Panc1 (cell line): ENCODE results near the gene UBASH3A. TPM values are rescaled to one million over a fixed set of nuclear protein-coding genes. Genes with fewer than 3 reads are reported as not detected.

Source experiments
- ATAC-seq: fragments of 200-7000 bp; cut with Tn5 transposase; 2 replicates; pipeline ENCODE4 v1.9.1; 2020; ENCODE audit warnings: mild to moderate bottlenecking, moderate library complexity
- BruUV-seq: library from RNA; stranded (reverse); fragments of 400-500 nt; replicated peaks from 2 replicates; lab custom pipeline; 2021; lab: Mats Ljungman, UMichigan
- CTCF ChIA-PET: fragments of 300-600 bp; sonication (Branson Sonifier 250); formaldehyde crosslinking; loops from one replicate; lab custom pipeline; 2022; ENCODE audit warnings: antibody characterized with exemption; lab: Charles Lee
- POLR2A ChIA-PET: fragments of 300-600 bp; sonication (Branson Sonifier 250); formaldehyde crosslinking; loops from one replicate; lab custom pipeline; 2022; ENCODE audit warnings: antibody characterized with exemption; lab: Charles Lee
- DNase-seq: peaks from one replicate; pipeline ENCODE4 v3.0.0-alpha.2; 2010; ENCODE audit warnings: low read depth, low spot score
- H3K27ac ChIP-seq: 2 replicates; pipeline ENCODE4 v1.5.1; 2011; ENCODE audit warnings: mild to moderate bottlenecking, low read length, inconsistent platforms
- H3K27me3 ChIP-seq: fragments of 200-500 bp; sonication (Bioruptor generic); 2 replicates; pipeline ENCODE4 v1.6.0; 2014; ENCODE audit warnings: low read length, inconsistent platforms; ENCODE audit not compliant: control insufficient read depth, insufficient read depth
- H3K36me3 ChIP-seq: fragments of 200-500 bp; sonication (Bioruptor generic); 2 replicates; pipeline ENCODE4 v1.5.1; 2014; ENCODE audit warnings: inconsistent platforms, mild to moderate bottlenecking, low read length, moderate library complexity; ENCODE audit not compliant: control insufficient read depth, insufficient read depth
- H3K4me1 ChIP-seq: 2 replicates; pipeline ENCODE4 v1.5.1; 2011; ENCODE audit warnings: inconsistent platforms, mild to moderate bottlenecking, low read length, moderate library complexity; ENCODE audit not compliant: control insufficient read depth, insufficient read depth
- H3K4me3 ChIP-seq, 2 experiments: 2 replicates each; pipeline ENCODE4 v1.5.1; 2011 to 2012; ENCODE audit warnings: low read depth in 2 of 2, low read length in 2 of 2, mild to moderate bottlenecking in 2 of 2, inconsistent platforms in 1 of 2, moderate library complexity in 1 of 2
- H3K9me3 ChIP-seq: fragments of 200-500 bp; sonication (Bioruptor generic); 2 replicates; pipeline ENCODE4 v1.5.1; 2014; ENCODE audit warnings: low read depth, mild to moderate bottlenecking, inconsistent platforms, low read length, moderate library complexity; ENCODE audit not compliant: control insufficient read depth, insufficient read depth
- CTCF ChIP-seq: fragments of 450-650 bp; IDR thresholded peaks from 2 replicates; pipeline ENCODE4 v1.5.1; 2017; ENCODE audit warnings: mild to moderate bottlenecking
- POLR2AphosphoS5 ChIP-seq: IDR thresholded peaks from 2 replicates; pipeline ENCODE4 v1.6.1; 2012; ENCODE audit warnings: mild to moderate bottlenecking, low read depth, low read length, moderate library complexity
- REST ChIP-seq, 2 experiments: IDR thresholded peaks; 2 replicates each; pipeline ENCODE4 v1.6.1; 2011 to 2012; ENCODE audit warnings: low read depth in 2 of 2, control low read depth in 1 of 2, low read length in 1 of 2, mild to moderate bottlenecking in 1 of 2, moderate library complexity in 1 of 2; ENCODE audit not compliant: insufficient read depth in 1 of 2
- SIN3A ChIP-seq: IDR thresholded peaks from 2 replicates; pipeline ENCODE4 v1.6.1; 2012; ENCODE audit warnings: low read depth, mild to moderate bottlenecking, low read length, moderate library complexity, borderline replicate concordance; ENCODE audit not compliant: insufficient read depth
- TCF7L2 ChIP-seq: IDR thresholded peaks from 2 replicates; pipeline ENCODE4 v1.6.1; 2011; ENCODE audit warnings: mild to moderate bottlenecking, low read depth, low read length, inconsistent platforms
- in situ Hi-C: cut with HindIII; loops from 2 replicates; pipeline ENCODE4 v1.10.0; 2016; ENCODE audit warnings: low sequenced_read_pairs, low pct_unique_long_range_greater_than_20kb
- intact Hi-C: fragments of 100-400 bp; cut with micrococcal nuclease; formaldehyde crosslinking; loops from one replicate; pipeline ENCODE4 v1.10.0; 2022; ENCODE audit not compliant: unreplicated experiment
- total RNA-seq: library from RNA; stranded (reverse); gene quantifications from one replicate; pipeline ENCODE4 v1.2.1, GENCODE V29; 2021; ENCODE audit not compliant: unreplicated experiment

The UBASH3A gene
- total RNA-seq, 1 experiment from 2014 or later: 0.33 TPM

- DNase-seq: no peak
Measured at GRCh38 chr21:42360317-42360716, 43.4 kb upstream of the UBASH3A start.

GRCh38 chr21:42361286-42361685, 42.4 kb upstream of the UBASH3A start:
- ATAC-seq: no peak
- intact Hi-C loops: no loop called here
- ChIA-PET POLR2A (no interaction called here), CTCF (interaction anchor here (1.7 kb wide), 1 partner anchor 20 kb away, joined by 4 read pairs; no protein-coding TSS in a partner anchor)
- in situ Hi-C loops: no loop called here
- H3K27me3 ChIP-seq: no peaks in the 10 kb centered on the region
- H3K4me3 ChIP-seq: no peak overlapping the region
- no peaks in the 10 kb centered on the region for H3K36me3 ChIP-seq
- no peak for DNase-seq
- no peaks in the 10 kb centered on the region for H3K9me3 ChIP-seq
- no peaks in the 10 kb centered on the region for H3K4me1 ChIP-seq
- BruUV-seq: no TSS peak
- H3K27ac ChIP-seq: no peak overlapping the region
- no peak for TF ChIP-seq CTCF
- TF ChIP-seq SIN3A: no peak
- TF ChIP-seq REST (IDR thresholded peaks at IDR 0.05; ENCODE audit: insufficient read depth in 1 of 2, low read depth in 2 of 2, low read length in 1 of 2): no peak
- no peak for TF ChIP-seq TCF7L2
- no peak for TF ChIP-seq POLR2AphosphoS5

More at GRCh38 chr21:42360317-42360716, 43.4 kb upstream of the UBASH3A start:
- Histone ChIP-seq H3K27me3 (no peaks in the 10 kb centered on the region), H3K4me1 (no peaks in the 10 kb centered on the region), H3K27ac (no peak overlapping the region), H3K36me3 (no peaks in the 10 kb centered on the region), H3K9me3 (no peaks in the 10 kb centered on the region), H3K4me3 (no peak overlapping the region)
- CTCF ChIA-PET: interaction anchor here (1.7 kb wide), 1 partner anchor 21 kb away, joined by 4 read pairs; no protein-coding TSS in a partner anchor
- in situ Hi-C loops: no loop called here
- POLR2A ChIA-PET: no interaction called here
- BruUV-seq: no TSS peak
- intact Hi-C loops: no loop called here
- TF ChIP-seq REST (IDR thresholded peaks at IDR 0.05; ENCODE audit: insufficient read depth in 1 of 2, low read depth in 2 of 2, low read length in 1 of 2) (no peak), TCF7L2 (no peak), CTCF (no peak), POLR2AphosphoS5 (no peak)
- ATAC-seq: no peak
